Activated CD8-positive, alpha-beta T cell treated with anti-CD3 and anti-CD28 coated beads for 36 hours (primary cell): ENCODE measurements around the gene STN1. TPM values are rescaled to one million over a fixed set of nuclear protein-coding genes. Genes with fewer than 3 reads are reported as not detected.
A peak's percentile ranks its signal among the peaks of the same experiment; 100 is the strongest.

Experiments
- ATAC-seq: fragments of 200-7000 bp; cut with Tn5 transposase; one replicate; pipeline ENCODE4 v1.10.0; 2021; ENCODE audit warnings: mild to moderate bottlenecking, moderate library complexity
- CTCF ChIA-PET: fragments of 350-600 bp; sonication (Branson Sonifier 250); formaldehyde crosslinking; loops from one replicate; lab custom pipeline; 2021; ENCODE audit warnings: antibody characterized with exemption; lab: Charles Lee
- POLR2A ChIA-PET: fragments of 350-600 bp; sonication (Branson Sonifier 250); formaldehyde crosslinking; loops from one replicate; lab custom pipeline; 2021; ENCODE audit warnings: antibody characterized with exemption; lab: Charles Lee
- DNase-seq: peaks from one replicate; pipeline ENCODE4 v3.0.0-alpha.2; 2020
- H3K27ac Mint-ChIP-seq: one replicate; pipeline ENCODE4 v1.8.0; 2021; ENCODE audit warnings: mild to moderate bottlenecking, mixed read lengths
- H3K27me3 Mint-ChIP-seq: one replicate; pipeline ENCODE4 v1.8.0; 2021; ENCODE audit warnings: mixed read lengths
- H3K36me3 Mint-ChIP-seq: one replicate; pipeline ENCODE4 v1.8.0; 2021; ENCODE audit warnings: low read depth, mixed read lengths
- H3K4me1 Mint-ChIP-seq: one replicate; pipeline ENCODE4 v1.8.0; 2021; ENCODE audit warnings: low read depth, mixed read lengths
- H3K4me3 Mint-ChIP-seq: one replicate; pipeline ENCODE4 v1.8.0; 2021; ENCODE audit warnings: mild to moderate bottlenecking, moderate library complexity, mixed read lengths
- H3K9me3 Mint-ChIP-seq: one replicate; pipeline ENCODE4 v1.8.0; 2021; ENCODE audit warnings: mixed read lengths
- intact Hi-C: fragments of 100-400 bp; cut with micrococcal nuclease; formaldehyde crosslinking; loops from one replicate; pipeline ENCODE4 v1.10.0; 2022
- total RNA-seq, 2 experiments: library from RNA; stranded (reverse); gene quantifications; one replicate each; pipeline ENCODE4 v1.2.3, GENCODE V29; 2021
- TF ChIP-seq, protein P1 (sequence below): fragments of 200-600 bp; IDR thresholded peaks from one replicate; pipeline ENCODE4 v1.8.0; 2022; ENCODE audit warnings: antibody characterized with exemption, mild to moderate bottlenecking

Gene STN1
- total RNA-seq, 2 experiments from 2014 or later = 32.1 to 32.4 TPM

DNA sequence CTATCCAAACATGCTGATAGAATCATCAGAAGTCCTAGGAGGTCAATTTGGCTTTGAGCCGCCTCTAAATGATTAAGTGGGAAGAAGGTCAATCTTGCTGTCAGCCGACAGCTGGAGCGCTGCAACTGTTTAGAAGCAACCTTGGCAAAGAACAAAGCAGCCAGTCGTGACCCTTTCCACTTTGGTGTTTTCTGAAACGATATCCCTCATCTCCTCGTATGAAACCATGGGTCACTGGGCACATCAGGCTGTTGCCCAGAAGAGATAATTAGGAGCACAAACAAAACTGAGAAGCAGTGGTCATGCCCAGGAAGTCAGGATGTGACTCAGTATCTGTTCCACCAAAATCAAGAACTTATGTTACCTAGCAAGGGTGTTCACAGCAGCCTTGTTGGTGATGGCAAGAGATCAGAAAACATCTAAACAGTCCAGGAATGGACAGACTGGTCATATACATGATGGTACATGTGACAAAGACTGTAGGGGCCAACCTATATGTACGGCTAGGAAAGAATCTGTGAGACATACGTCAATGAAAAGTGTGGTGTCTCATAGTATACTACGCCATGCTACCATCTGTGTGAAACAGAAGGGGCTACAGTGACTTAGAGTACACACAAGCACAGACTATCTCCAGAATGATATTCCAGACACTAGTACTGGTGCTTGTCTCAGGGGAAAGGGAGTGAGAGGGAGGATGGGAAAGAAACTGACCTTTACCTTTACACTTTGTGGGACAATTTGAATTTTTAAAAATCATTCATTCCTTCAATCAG is 22.4 kb downstream of the STN1 start:
- Mint-ChIP-seq H3K9me3 (no peaks in the 10 kb centered on the region), H3K27me3 (no peaks in the 10 kb centered on the region), H3K27ac (peak overlapping the region; percentile 69), H3K4me3 (no peak overlapping the region), H3K36me3 (peaks cover 23% of the 10 kb centered on the region), H3K4me1 (peaks cover 32% of the 10 kb centered on the region)
- POLR2A ChIA-PET = interaction anchor here (1.0 to 2.0 kb wide), 2 partner anchors 12 to 16 kb away, joined by 3 to 6 read pairs; no protein-coding TSS in a partner anchor
- intact Hi-C loops = no loop called here
- TF ChIP-seq, protein P1, sequence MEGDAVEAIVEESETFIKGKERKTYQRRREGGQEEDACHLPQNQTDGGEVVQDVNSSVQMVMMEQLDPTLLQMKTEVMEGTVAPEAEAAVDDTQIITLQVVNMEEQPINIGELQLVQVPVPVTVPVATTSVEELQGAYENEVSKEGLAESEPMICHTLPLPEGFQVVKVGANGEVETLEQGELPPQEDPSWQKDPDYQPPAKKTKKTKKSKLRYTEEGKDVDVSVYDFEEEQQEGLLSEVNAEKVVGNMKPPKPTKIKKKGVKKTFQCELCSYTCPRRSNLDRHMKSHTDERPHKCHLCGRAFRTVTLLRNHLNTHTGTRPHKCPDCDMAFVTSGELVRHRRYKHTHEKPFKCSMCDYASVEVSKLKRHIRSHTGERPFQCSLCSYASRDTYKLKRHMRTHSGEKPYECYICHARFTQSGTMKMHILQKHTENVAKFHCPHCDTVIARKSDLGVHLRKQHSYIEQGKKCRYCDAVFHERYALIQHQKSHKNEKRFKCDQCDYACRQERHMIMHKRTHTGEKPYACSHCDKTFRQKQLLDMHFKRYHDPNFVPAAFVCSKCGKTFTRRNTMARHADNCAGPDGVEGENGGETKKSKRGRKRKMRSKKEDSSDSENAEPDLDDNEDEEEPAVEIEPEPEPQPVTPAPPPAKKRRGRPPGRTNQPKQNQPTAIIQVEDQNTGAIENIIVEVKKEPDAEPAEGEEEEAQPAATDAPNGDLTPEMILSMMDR = no peak
- CTCF ChIA-PET = interaction anchor here (1.0 to 2.6 kb wide), 4 partner anchors 10 to 243 kb away, joined by 3 to 11 read pairs (median 3); no protein-coding TSS in a partner anchor
- ATAC-seq = peak; percentile 82
- no peak for DNase-seq

DNA sequence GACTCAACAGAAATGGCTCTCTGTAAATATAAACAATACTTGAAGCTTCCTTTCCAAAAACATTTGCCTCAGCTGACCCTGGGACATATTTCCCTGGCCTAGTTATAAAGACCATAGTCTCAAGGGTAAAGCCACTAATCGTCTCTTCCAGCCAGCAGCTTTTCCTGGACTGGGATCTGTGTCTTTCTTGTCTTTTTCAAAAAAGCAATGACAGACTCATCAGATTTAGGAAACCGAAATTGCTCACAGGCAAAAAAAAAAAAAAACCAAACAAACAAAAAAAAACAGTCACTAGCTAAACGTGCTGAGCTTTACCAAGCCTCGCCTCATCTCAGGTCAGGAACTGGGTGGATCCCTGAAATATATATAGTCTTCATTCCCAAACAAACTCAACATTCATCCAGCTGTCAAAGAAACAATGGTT is 23.5 kb downstream of the STN1 start:
- intact Hi-C loops = no loop called here
- no peaks in the 10 kb centered on the region for H3K27me3 Mint-ChIP-seq
- CTCF ChIA-PET = interaction anchor here (0.8 to 2.6 kb wide), 4 partner anchors 9 to 244 kb away, joined by 3 to 11 read pairs (median 3); partner anchors contain the start of gene SFR1
- peaks cover 38% of the 10 kb centered on the region for H3K4me1 Mint-ChIP-seq
- TF ChIP-seq, protein P1 = no peak
- DNase-seq (no peak), ATAC-seq (no peak)
- peaks cover 24% of the 10 kb centered on the region for H3K36me3 Mint-ChIP-seq
- no peaks in the 10 kb centered on the region for H3K9me3 Mint-ChIP-seq
- POLR2A ChIA-PET = interaction anchor here (1.0 to 2.0 kb wide), 2 partner anchors 13 to 17 kb away, joined by 3 to 6 read pairs; no protein-coding TSS in a partner anchor
- no peak overlapping the region for H3K4me3 Mint-ChIP-seq
- peak overlapping the region; percentile 69 for H3K27ac Mint-ChIP-seq

DNA sequence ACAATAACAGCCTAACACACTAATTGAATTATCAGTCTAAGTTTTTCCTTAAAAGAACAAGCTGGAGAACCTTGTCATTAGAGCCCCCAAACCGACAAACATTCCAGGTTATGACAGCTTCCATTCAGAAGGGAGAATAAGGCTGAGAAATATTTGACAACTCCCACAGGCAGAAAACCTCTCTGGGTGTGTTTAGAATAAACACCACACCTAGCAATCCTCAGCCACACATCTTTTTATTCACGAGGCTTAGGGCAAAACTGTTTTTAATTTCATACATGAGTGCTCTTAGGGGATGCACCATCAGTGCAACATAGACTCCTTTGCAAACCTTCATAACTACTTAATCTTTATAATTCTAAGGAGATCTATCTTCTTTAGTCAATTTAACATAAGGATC is 24.2 kb downstream of the STN1 start:
- no peak overlapping the region for H3K4me3 Mint-ChIP-seq
- H3K9me3 Mint-ChIP-seq = no peaks in the 10 kb centered on the region
- ChIA-PET POLR2A (interaction anchor here (1.2 to 2.0 kb wide), 2 partner anchors 14 to 20 kb away, joined by 3 to 6 read pairs; no protein-coding TSS in a partner anchor), CTCF (interaction anchor here (1.1 to 2.6 kb wide), 2 partner anchors 8 to 141 kb away, joined by 3 to 11 read pairs; no protein-coding TSS in a partner anchor)
- TF ChIP-seq, protein P1 = no peak
- intact Hi-C loops = no loop called here
- no peaks in the 10 kb centered on the region for H3K27me3 Mint-ChIP-seq
- peaks cover 45% of the 10 kb centered on the region for H3K4me1 Mint-ChIP-seq
- peaks cover 25% of the 10 kb centered on the region for H3K36me3 Mint-ChIP-seq
- DNase-seq (no peak), ATAC-seq (no peak)
- peak overlapping the region; percentile 50 for H3K27ac Mint-ChIP-seq

DNA sequence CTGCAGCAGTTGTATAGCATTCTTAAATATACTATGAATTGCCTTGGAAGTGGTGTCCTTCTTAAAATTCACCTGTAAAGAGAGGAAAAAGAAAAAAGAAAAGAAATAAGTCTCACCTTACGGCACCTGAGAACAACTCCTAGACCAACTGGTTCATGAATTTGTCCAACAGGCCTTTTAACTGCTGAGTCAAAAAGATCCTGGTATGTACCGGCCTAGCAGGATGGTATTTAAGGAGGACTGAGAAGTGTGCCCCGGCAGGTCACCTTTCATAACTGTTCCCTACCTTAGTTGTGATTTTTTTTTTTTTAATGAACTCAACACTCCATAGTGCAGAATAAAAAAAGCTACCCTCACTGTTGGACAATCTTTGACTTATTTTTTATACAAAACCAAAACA is 25.8 kb downstream of the STN1 start:
- H3K9me3 Mint-ChIP-seq = no peaks in the 10 kb centered on the region
- POLR2A ChIA-PET = no interaction called here
- H3K27ac Mint-ChIP-seq = no peak overlapping the region
- H3K27me3 Mint-ChIP-seq = no peaks in the 10 kb centered on the region
- H3K4me3 Mint-ChIP-seq = no peak overlapping the region
- DNase-seq (no peak), ATAC-seq (no peak)
- CTCF ChIA-PET = interaction anchor here (0.7 to 1.4 kb wide), 4 partner anchors 8 to 119 kb away, joined by 3 to 4 read pairs (median 4); no protein-coding TSS in a partner anchor
- intact Hi-C loops = no loop called here
- peaks cover 52% of the 10 kb centered on the region for H3K4me1 Mint-ChIP-seq
- peaks cover 25% of the 10 kb centered on the region for H3K36me3 Mint-ChIP-seq
- TF ChIP-seq, protein P1 = no peak
